ENCODE results near the gene RNF207.

RNF207 gene

DNA sequence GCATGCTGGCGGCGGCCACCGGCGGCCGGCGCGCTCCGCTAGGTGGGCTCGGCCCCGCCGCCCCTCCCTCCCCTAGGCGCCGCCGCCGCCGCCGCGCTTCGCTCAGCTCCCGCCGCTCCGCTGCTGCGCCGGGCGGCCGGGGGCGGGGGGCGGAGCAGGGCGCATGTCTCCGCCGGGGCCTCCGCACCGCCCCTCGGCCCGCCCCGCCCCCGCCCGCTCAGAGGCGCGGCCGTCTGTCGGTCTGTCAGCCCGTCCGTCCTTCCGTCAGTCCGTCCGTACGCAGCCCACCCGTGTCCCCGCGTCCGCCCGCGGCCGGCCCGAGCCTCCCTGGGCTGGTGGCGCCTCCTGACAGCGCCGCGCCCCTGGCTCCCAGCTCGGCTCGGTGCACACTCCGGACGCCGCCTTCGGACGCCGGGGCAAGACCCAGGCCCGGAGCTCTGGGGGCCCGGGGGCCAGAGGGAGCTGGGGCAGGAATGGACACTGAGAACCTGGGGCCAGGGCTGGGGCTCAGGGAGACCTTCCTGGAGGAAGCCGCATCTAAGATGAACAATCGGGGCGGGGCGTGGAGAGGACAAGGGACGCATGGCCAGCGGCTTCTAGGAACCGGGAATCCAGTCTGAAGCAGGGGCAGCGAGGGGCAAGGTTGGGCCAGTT, 55.2 kb downstream of the RNF207 start, which contains the start of gene GPR153:
Gene GPR153, minus strand, starts transcription at position 138 of the 654 bp plus-strand sequence. CDS start 6,193 bp downstream, outside the sequence.
- peak; percentile 64 for TF ChIP-seq ZBTB7A (IDR thresholded peaks at IDR 0.05; ENCODE audit: low read depth)
- TF ChIP-seq TAF1 (IDR thresholded peaks at IDR 0.05; ENCODE audit: low read depth) = no peak
- TF ChIP-seq, protein P1, sequence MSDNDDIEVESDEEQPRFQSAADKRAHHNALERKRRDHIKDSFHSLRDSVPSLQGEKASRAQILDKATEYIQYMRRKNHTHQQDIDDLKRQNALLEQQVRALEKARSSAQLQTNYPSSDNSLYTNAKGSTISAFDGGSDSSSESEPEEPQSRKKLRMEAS (IDR thresholded peaks at IDR 0.05) = no peak
- TF ChIP-seq EGR1 (IDR thresholded peaks at IDR 0.05) = peak; percentile 47; the same call in 1 of the 2 replicates

DNA sequence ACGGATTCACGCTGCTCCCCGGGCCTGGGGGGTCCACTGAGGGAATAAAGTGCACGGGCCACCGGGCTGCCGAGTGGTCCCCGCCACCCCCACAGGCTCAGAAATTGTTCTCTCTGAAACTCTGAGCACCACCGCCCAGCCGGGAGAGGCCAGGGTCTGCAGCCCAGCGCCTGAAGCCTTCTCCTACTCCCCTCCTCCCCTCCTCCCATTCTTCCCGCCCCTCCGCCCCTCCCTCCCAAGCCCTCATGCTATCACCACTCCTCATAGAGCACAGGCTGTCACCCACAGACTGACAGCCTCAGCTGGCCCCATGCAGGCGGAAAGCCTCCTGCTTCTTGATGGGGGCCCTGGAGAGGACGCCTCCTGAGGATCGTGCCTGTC, 55.7 kb downstream of the RNF207 start:
- no peak for TF ChIP-seq TCF12 (IDR thresholded peaks at IDR 0.05; ENCODE audit: low read depth)
- no peak for TF ChIP-seq EGR1 (IDR thresholded peaks at IDR 0.05)
- TF ChIP-seq TEAD4 (IDR thresholded peaks at IDR 0.05) = no peak
- TF ChIP-seq RAD21 (IDR thresholded peaks at IDR 0.05; ENCODE audit: low read depth) = no peak
- TF ChIP-seq, protein P2, sequence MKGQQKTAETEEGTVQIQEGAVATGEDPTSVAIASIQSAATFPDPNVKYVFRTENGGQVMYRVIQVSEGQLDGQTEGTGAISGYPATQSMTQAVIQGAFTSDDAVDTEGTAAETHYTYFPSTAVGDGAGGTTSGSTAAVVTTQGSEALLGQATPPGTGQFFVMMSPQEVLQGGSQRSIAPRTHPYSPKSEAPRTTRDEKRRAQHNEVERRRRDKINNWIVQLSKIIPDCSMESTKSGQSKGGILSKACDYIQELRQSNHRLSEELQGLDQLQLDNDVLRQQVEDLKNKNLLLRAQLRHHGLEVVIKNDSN (IDR thresholded peaks at IDR 0.05) = no peak
- no peak for TF ChIP-seq YY1 (IDR thresholded peaks at IDR 0.05; ENCODE audit: low read depth)
- TF ChIP-seq FOXM1 (IDR thresholded peaks at IDR 0.05; ENCODE audit: borderline replicate concordance, low read depth) = no peak
- no peak for TF ChIP-seq ZBTB7A (IDR thresholded peaks at IDR 0.05; ENCODE audit: low read depth)
- TF ChIP-seq, protein P1 (IDR thresholded peaks at IDR 0.05) = no peak
- TF ChIP-seq EP300 (IDR thresholded peaks at IDR 0.05; ENCODE audit: borderline replicate concordance) = no peak
- TF ChIP-seq TAF1 (IDR thresholded peaks at IDR 0.05; ENCODE audit: low read depth) = no peak
- TF ChIP-seq, protein P3, sequence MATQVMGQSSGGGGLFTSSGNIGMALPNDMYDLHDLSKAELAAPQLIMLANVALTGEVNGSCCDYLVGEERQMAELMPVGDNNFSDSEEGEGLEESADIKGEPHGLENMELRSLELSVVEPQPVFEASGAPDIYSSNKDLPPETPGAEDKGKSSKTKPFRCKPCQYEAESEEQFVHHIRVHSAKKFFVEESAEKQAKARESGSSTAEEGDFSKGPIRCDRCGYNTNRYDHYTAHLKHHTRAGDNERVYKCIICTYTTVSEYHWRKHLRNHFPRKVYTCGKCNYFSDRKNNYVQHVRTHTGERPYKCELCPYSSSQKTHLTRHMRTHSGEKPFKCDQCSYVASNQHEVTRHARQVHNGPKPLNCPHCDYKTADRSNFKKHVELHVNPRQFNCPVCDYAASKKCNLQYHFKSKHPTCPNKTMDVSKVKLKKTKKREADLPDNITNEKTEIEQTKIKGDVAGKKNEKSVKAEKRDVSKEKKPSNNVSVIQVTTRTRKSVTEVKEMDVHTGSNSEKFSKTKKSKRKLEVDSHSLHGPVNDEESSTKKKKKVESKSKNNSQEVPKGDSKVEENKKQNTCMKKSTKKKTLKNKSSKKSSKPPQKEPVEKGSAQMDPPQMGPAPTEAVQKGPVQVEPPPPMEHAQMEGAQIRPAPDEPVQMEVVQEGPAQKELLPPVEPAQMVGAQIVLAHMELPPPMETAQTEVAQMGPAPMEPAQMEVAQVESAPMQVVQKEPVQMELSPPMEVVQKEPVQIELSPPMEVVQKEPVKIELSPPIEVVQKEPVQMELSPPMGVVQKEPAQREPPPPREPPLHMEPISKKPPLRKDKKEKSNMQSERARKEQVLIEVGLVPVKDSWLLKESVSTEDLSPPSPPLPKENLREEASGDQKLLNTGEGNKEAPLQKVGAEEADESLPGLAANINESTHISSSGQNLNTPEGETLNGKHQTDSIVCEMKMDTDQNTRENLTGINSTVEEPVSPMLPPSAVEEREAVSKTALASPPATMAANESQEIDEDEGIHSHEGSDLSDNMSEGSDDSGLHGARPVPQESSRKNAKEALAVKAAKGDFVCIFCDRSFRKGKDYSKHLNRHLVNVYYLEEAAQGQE (IDR thresholded peaks at IDR 0.05; ENCODE audit: low read depth) = no peak
- TF ChIP-seq CEBPB (IDR thresholded peaks at IDR 0.05) = no peak
- TF ChIP-seq NFIC (IDR thresholded peaks at IDR 0.05) = no peak
- no peak for TF ChIP-seq CREB1 (IDR thresholded peaks at IDR 0.05; ENCODE audit: low read depth)

DNA sequence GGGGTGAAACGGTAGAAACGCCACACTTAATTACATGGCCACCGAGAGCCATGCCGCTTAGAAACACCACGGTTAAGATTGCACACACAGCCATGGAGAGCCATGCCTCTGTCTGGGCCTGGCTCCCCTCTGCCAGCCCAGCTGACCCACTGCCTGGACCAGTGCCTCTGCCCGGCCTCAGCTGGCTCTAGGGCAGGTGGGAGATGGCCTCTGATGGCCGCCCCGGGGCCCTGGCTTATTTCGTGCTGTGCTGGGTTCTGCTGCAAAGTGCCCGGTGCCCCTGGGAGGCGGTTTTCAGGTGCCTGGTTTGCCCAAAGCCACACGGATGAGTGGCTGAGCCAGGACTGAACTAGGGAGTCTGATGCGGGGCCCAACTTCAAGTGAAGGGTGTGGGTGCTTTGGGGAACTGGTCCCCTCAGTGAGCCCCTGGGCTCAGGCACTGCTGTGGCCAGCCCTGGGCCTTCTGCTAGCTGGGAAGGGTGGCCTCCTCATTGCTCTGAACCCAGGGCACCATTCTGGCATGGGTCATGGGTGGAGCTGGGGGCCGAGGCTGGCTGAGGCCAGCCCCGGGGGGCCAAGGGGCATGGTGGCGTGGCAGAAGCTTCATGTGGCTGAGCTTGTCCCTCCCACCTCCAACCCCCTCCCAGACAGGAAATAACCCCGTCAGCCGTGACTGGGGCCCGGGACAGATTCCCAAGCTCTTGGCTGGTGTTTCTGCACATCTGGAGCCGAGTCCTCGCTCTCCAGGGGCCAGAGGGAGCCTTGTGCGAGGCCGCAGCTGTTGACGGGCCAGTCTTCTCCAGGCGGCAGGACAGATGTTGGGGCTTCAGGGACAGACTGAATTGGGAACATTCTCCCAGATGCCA, 56.9 kb downstream of the RNF207 start:
- no peak for TF ChIP-seq EGR1 (IDR thresholded peaks at IDR 0.05)
- TF ChIP-seq FOXM1 (IDR thresholded peaks at IDR 0.05; ENCODE audit: borderline replicate concordance, low read depth) = no peak
- TF ChIP-seq CREB1 (IDR thresholded peaks at IDR 0.05; ENCODE audit: low read depth) = no peak
- no peak for TF ChIP-seq EP300 (IDR thresholded peaks at IDR 0.05; ENCODE audit: borderline replicate concordance)
- TF ChIP-seq YY1 (IDR thresholded peaks at IDR 0.05; ENCODE audit: low read depth) = no peak
- no peak for TF ChIP-seq TAF1 (IDR thresholded peaks at IDR 0.05; ENCODE audit: low read depth)
- TF ChIP-seq NFIC (IDR thresholded peaks at IDR 0.05) = no peak
- no peak for TF ChIP-seq ZBTB7A (IDR thresholded peaks at IDR 0.05; ENCODE audit: low read depth)
- no peak for TF ChIP-seq CEBPB (IDR thresholded peaks at IDR 0.05)
- TF ChIP-seq, protein P1 (IDR thresholded peaks at IDR 0.05) = no peak
- no peak for TF ChIP-seq TCF12 (IDR thresholded peaks at IDR 0.05; ENCODE audit: low read depth)

DNA sequence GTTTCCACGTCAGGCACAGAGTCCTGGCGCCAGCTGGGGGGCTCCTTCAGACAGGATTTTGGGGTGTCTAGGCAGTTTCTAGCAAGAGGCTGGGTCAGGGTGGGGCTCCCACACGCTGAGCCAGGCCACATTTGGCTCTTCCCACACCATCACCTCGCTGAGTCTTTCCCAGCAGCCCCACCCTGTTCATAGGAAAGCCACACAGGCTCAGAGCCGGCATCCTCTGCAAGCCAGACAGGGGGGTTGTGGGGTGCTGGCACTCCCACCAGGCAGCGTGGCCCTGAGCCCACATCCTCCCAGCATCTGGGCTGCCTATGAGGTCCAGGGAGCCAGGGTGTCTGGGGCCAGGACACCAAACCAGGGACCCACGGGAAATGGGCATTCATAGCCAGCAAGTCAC, 57.8 kb downstream of the RNF207 start:
- TF ChIP-seq EP300 (IDR thresholded peaks at IDR 0.05; ENCODE audit: borderline replicate concordance) = no peak
- no peak for TF ChIP-seq FOXM1 (IDR thresholded peaks at IDR 0.05; ENCODE audit: borderline replicate concordance, low read depth)
- TF ChIP-seq, protein P3 (IDR thresholded peaks at IDR 0.05; ENCODE audit: low read depth) = no peak
- TF ChIP-seq TEAD4 (IDR thresholded peaks at IDR 0.05) = no peak
- TF ChIP-seq RAD21 (IDR thresholded peaks at IDR 0.05; ENCODE audit: low read depth) = no peak
- no peak for TF ChIP-seq NFIC (IDR thresholded peaks at IDR 0.05)
- TF ChIP-seq TAF1 (IDR thresholded peaks at IDR 0.05; ENCODE audit: low read depth) = no peak
- TF ChIP-seq, protein P2 (IDR thresholded peaks at IDR 0.05) = no peak
- TF ChIP-seq ZBTB7A (IDR thresholded peaks at IDR 0.05; ENCODE audit: low read depth) = no peak
- TF ChIP-seq TCF12 (IDR thresholded peaks at IDR 0.05; ENCODE audit: low read depth) = no peak
- TF ChIP-seq YY1 (IDR thresholded peaks at IDR 0.05; ENCODE audit: low read depth) = no peak
- TF ChIP-seq CEBPB (IDR thresholded peaks at IDR 0.05) = no peak
- TF ChIP-seq EGR1 (IDR thresholded peaks at IDR 0.05) = no peak
- TF ChIP-seq, protein P1 (IDR thresholded peaks at IDR 0.05) = no peak
- no peak for TF ChIP-seq CREB1 (IDR thresholded peaks at IDR 0.05; ENCODE audit: low read depth)
